Activated naive CD4-positive, alpha-beta T cell treated with anti-CD3 and anti-CD28 coated beads, Interleukin-2, amount 50 U/mL, for 24 hours (primary cell): ENCODE results near the gene GFPT2.

Experiments
- H3K27ac Mint-ChIP-seq: one replicate; pipeline ENCODE4 v1.8.0; 2021; ENCODE audit warnings: mild to moderate bottlenecking, mixed read lengths
- H3K27me3 Mint-ChIP-seq: one replicate; pipeline ENCODE4 v1.8.0; 2021; ENCODE audit warnings: mixed read lengths
- H3K36me3 Mint-ChIP-seq: one replicate; pipeline ENCODE4 v1.8.0; 2021; ENCODE audit warnings: mixed read lengths
- H3K4me1 Mint-ChIP-seq: one replicate; pipeline ENCODE4 v1.8.0; 2021; ENCODE audit warnings: mixed read lengths
- H3K4me3 Mint-ChIP-seq: one replicate; pipeline ENCODE4 v1.8.0; 2021; ENCODE audit warnings: mild to moderate bottlenecking, mixed read lengths
- H3K9me3 Mint-ChIP-seq: one replicate; pipeline ENCODE4 v1.8.0; 2021; ENCODE audit warnings: mixed read lengths

Gene GFPT2

GRCh38 chr5:180333661-180334060 is 19.5 kb downstream of the GFPT2 start:
- Mint-ChIP-seq H3K36me3 (no peaks in the 10 kb centered on the region), H3K4me1 (no peaks in the 10 kb centered on the region), H3K27me3 (peaks cover 2% of the 10 kb centered on the region), H3K4me3 (no peak overlapping the region), H3K9me3 (no peaks in the 10 kb centered on the region), H3K27ac (no peak overlapping the region)

GRCh38 chr5:180332861-180333260 is 20.3 kb downstream of the GFPT2 start:
- no peaks in the 10 kb centered on the region for H3K4me1 Mint-ChIP-seq
- no peaks in the 10 kb centered on the region for H3K36me3 Mint-ChIP-seq
- no peaks in the 10 kb centered on the region for H3K9me3 Mint-ChIP-seq
- H3K4me3 Mint-ChIP-seq, result no peak overlapping the region
- peaks cover 2% of the 10 kb centered on the region for H3K27me3 Mint-ChIP-seq
- no peak overlapping the region for H3K27ac Mint-ChIP-seq

DNA sequence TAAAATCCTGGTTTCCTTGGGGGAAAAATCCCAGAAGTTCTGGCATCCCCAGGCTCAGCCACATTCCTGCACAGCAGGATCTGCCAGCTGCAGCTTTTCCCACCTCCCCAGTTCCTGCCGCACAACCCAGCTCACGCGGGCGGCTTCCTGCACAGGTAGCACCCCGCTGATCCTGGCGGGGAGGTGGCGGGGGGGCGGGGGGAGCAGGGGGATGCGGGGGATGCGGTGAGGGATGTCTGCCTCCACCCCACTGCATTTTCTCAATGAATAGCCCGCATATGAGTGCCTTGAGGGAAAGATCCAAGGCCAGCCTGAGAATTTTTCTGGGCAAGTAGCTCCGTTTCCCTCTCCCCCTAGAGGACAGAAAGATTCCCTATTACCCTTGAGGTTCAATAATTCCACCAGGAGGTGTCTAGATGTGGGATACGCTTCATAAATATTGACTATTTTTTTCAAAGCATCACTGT is 21.1 kb downstream of the GFPT2 start:
- Mint-ChIP-seq H3K4me3 (no peak overlapping the region), H3K4me1 (no peaks in the 10 kb centered on the region), H3K27me3 (peaks cover 2% of the 10 kb centered on the region), H3K36me3 (no peaks in the 10 kb centered on the region), H3K27ac (no peak overlapping the region), H3K9me3 (no peaks in the 10 kb centered on the region)

DNA sequence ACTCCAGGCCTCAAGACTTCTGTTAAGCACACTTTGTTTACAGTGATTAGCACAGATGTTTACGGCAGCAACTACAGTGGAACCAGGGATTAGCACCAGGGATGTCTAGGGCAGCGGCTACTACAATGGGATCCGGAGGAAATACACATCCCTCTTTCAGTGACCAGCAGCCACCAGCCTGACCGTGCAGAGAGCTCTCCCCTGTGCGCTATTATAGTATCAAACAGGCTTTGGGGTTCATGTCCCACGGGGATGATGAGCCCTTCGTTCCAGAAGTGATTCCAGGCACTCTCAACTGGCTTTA is 21.5 kb downstream of the GFPT2 start:
- no peak overlapping the region for H3K4me3 Mint-ChIP-seq
- H3K36me3 Mint-ChIP-seq, result no peaks in the 10 kb centered on the region
- H3K9me3 Mint-ChIP-seq, result no peaks in the 10 kb centered on the region
- H3K4me1 Mint-ChIP-seq, result no peaks in the 10 kb centered on the region
- H3K27me3 Mint-ChIP-seq, result no peaks in the 10 kb centered on the region
- no peak overlapping the region for H3K27ac Mint-ChIP-seq

DNA sequence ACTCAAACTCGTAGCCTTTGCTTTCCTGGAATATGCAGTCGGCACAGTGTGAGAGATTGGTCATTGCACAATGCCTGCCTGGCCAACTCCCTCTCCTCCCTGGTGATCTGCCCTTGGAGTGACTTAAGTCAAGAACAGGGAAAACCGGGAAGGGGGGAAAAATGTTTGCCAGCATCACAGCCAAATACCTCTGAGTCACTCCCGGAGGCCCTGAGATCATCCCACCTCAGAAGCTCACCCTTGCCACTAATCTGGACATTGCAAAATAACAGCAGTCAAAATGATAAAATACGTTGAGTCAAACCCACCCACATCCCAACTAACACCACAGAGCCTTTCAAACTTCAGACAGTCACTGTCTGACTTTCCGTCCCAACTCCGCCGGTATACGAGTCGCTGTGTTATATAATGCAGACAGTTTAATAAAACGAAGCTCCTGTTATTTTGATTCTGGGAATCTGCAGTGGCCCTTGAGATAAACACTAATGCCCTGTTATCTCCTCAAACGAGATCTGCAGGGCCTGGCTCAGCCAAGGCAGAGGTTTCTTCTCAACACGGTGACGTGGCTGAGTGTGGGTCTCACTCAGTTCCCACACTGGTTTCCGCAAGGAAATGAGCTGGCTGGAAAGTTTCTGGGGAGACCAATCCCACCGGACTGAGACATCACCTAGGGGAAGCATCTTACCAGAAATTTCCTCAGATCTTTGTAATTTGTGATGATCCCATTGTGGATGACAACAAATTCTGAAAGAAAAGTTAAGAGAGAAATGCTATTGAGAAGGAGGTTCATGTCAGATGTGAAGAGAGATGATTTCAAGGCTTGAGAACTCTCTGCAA is 22.1 kb downstream of the GFPT2 start:
- Mint-ChIP-seq H3K27ac (no peak overlapping the region), H3K27me3 (no peaks in the 10 kb centered on the region), H3K4me1 (no peaks in the 10 kb centered on the region), H3K4me3 (no peak overlapping the region), H3K9me3 (no peaks in the 10 kb centered on the region), H3K36me3 (no peaks in the 10 kb centered on the region)

- H3K4me1 Mint-ChIP-seq, result no peaks in the 10 kb centered on the region
- H3K36me3 Mint-ChIP-seq, result no peaks in the 10 kb centered on the region
- no peaks in the 10 kb centered on the region for H3K9me3 Mint-ChIP-seq
- no peaks in the 10 kb centered on the region for H3K27me3 Mint-ChIP-seq
- no peak overlapping the region for H3K27ac Mint-ChIP-seq
- no peak overlapping the region for H3K4me3 Mint-ChIP-seq
Observed at GRCh38 chr5:180330270-180330648, 22.9 kb downstream of the GFPT2 start.

- Mint-ChIP-seq H3K4me1 (no peaks in the 10 kb centered on the region), H3K36me3 (no peaks in the 10 kb centered on the region), H3K9me3 (no peaks in the 10 kb centered on the region), H3K27ac (no peak overlapping the region), H3K4me3 (no peak overlapping the region), H3K27me3 (no peaks in the 10 kb centered on the region)
Observed at GRCh38 chr5:180329606-180330269, 23.4 kb downstream of the GFPT2 start.

GRCh38 chr5:180329138-180329435 is 24.0 kb downstream of the GFPT2 start:
- Mint-ChIP-seq H3K27ac (no peak overlapping the region), H3K4me1 (no peaks in the 10 kb centered on the region), H3K27me3 (no peaks in the 10 kb centered on the region), H3K36me3 (no peaks in the 10 kb centered on the region), H3K4me3 (no peak overlapping the region), H3K9me3 (no peaks in the 10 kb centered on the region)

DNA sequence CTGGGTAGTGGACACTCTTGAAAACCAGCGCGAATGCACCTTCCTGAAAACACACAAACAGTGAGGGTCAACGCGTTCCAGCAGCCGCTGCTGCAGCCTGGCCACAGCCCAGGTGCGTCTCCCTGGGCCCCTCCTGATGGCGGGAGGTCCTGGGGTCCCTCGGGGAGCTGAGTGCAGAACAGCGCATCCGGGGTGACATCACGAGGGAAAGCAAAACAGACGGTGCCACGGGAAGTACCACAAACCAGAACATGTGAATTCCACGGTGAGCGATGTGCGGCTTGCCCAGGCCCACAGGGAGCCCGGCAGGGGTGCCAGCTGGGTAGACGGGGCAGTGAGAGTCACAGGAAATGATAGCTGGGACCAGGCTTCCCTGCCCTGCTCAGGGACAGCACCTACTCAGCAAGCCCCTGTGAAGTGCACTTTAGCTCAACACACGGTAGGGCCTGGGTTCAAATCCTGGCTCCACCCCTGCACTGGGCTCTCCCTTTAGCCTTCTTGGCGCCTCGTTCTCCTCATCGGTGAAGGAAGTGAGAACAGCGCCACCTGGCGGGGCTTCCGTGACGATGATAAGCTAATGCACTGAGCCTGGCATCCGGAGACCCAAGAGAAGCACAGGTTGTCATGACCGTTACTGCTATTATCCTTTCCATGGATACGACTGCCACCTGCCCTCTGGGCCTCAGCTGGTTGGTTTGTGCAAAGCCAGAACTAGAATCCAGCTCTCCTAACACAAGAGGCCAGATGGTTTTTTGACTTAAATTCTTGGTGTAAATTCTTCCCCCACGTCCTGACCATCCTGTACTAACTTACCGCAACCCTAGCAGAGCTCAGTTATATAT is 24.6 kb downstream of the GFPT2 start:
- H3K9me3 Mint-ChIP-seq, result no peaks in the 10 kb centered on the region
- no peaks in the 10 kb centered on the region for H3K36me3 Mint-ChIP-seq
- no peak overlapping the region for H3K4me3 Mint-ChIP-seq
- no peaks in the 10 kb centered on the region for H3K27me3 Mint-ChIP-seq
- no peak overlapping the region for H3K27ac Mint-ChIP-seq
- H3K4me1 Mint-ChIP-seq, result no peaks in the 10 kb centered on the region

- Mint-ChIP-seq H3K36me3 (no peaks in the 10 kb centered on the region), H3K4me3 (no peak overlapping the region), H3K27me3 (no peaks in the 10 kb centered on the region), H3K27ac (no peak overlapping the region), H3K4me1 (no peaks in the 10 kb centered on the region), H3K9me3 (no peaks in the 10 kb centered on the region)
Observed at GRCh38 chr5:180326989-180327565, 26.1 kb downstream of the GFPT2 start.

- H3K4me3 Mint-ChIP-seq, result no peak overlapping the region
Observed at GRCh38 chr5:180324601-180324950, 28.6 kb downstream of the GFPT2 start.

GRCh38 chr5:180323941-180324600 is 29.1 kb downstream of the GFPT2 start:
- no peak overlapping the region for H3K4me3 Mint-ChIP-seq
- no peaks in the 10 kb centered on the region for H3K36me3 Mint-ChIP-seq
- no peaks in the 10 kb centered on the region for H3K27me3 Mint-ChIP-seq
- no peaks in the 10 kb centered on the region for H3K9me3 Mint-ChIP-seq
- H3K27ac Mint-ChIP-seq, result no peak overlapping the region
- H3K4me1 Mint-ChIP-seq, result no peaks in the 10 kb centered on the region

More at GRCh38 chr5:180324601-180324950, 28.6 kb downstream of the GFPT2 start:
- H3K4me1 Mint-ChIP-seq, result no peaks in the 10 kb centered on the region
- H3K27me3 Mint-ChIP-seq, result no peaks in the 10 kb centered on the region
- no peak overlapping the region for H3K27ac Mint-ChIP-seq
- no peaks in the 10 kb centered on the region for H3K9me3 Mint-ChIP-seq
- H3K36me3 Mint-ChIP-seq, result no peaks in the 10 kb centered on the region

- Mint-ChIP-seq H3K27ac (no peak overlapping the region), H3K9me3 (no peaks in the 10 kb centered on the region), H3K4me1 (no peaks in the 10 kb centered on the region), H3K27me3 (no peaks in the 10 kb centered on the region), H3K4me3 (no peak overlapping the region), H3K36me3 (no peaks in the 10 kb centered on the region)
Observed at GRCh38 chr5:180323160-180323559, 30.0 kb downstream of the GFPT2 start.

DNA sequence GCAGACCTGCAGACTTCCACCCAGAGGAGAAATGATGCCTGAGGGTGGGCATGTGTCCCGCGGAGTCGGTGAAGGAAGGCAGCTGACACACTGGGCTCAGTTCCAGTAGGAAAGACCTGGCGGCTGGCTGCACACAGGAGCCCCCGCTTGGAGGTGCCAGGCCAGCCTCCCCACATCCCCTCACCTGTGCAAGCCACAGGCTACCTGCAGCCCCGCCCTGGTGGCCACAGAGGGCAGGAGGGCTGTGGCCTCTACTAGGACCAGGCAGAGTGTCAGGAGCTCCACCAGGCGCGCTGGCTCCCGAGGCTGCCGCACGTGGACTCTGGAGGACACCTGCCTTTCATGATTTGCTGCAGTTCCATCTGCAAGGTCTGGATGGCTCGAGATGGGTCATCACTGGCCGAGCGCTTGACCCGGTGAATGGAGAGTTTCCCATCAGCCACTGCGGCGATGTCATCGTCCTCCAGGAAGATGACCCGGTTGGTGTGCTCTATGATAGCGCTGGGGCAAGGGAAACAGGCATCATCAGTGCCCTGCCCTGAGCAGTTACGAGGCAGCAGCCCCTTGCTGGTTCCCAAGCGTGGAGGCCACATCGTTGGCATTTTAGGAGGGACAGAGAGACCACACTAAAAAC is 34.6 kb downstream of the GFPT2 start:
- Mint-ChIP-seq H3K9me3 (no peaks in the 10 kb centered on the region), H3K27ac (no peak overlapping the region), H3K4me1 (no peaks in the 10 kb centered on the region), H3K36me3 (no peaks in the 10 kb centered on the region), H3K4me3 (no peak overlapping the region), H3K27me3 (no peaks in the 10 kb centered on the region)

DNA sequence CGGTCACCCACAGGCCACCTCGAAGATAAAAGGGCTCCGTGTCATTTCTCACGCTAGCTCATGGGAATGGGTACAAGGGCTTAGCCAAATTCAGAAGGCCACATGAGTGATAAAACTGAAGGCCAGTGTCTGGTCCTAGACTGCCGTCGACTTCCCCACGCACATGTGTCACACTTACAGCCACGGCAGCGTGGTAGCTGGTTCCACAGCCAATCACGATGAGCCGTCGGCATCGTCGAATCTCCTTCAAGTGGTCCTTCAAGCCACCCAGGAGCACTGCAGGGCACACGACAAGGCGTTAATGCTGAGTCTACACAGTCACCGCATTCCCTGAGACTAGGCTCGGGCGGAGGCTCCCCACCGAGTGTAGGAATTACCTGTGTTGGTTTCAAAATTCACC is 36.5 kb downstream of the GFPT2 start:
- H3K36me3 Mint-ChIP-seq, result no peaks in the 10 kb centered on the region
- H3K27me3 Mint-ChIP-seq, result no peaks in the 10 kb centered on the region
- no peaks in the 10 kb centered on the region for H3K4me1 Mint-ChIP-seq
- H3K9me3 Mint-ChIP-seq, result no peaks in the 10 kb centered on the region
- H3K4me3 Mint-ChIP-seq, result no peak overlapping the region
- no peak overlapping the region for H3K27ac Mint-ChIP-seq
